GM12873 (cell line): Measurements from ENCODE around the gene RORC.

Experiments used
- CTCF ChIP-seq: IDR thresholded peaks from 2 replicates; pipeline ENCODE4 v1.5.1; 2012; ENCODE audit warnings: low read depth, mild to moderate bottlenecking, moderate library complexity, low read length, control low read depth; ENCODE audit not compliant: insufficient read depth; ENCODE audit errors: missing control alignments

The RORC gene

DNA sequence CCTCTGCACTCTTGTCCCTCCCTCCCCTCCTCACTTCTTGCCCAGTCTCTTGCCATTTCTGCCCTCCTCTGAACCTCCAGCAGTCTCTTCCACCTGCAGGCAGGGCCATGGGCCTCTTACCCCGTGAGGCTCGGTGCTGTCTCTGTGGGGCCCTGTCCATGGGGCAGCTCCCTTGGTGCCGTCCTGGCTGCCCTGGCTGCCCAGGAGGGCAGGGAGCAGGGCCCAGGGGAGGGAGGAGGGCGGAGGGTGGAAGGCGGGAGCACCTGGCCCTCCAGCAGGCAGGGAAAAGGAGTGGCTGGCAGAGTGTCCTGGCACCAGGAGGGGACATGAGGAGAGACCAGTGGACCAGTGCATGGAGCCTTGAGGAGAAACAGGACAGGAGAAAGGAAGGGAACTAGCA is at the start of gene RORC:
Gene RORC (minus strand): TSS at position 198 of the 400 bp plus-strand sequence. CDS start 38 bp downstream, at position 160.
- no peak for TF ChIP-seq CTCF

- no peak for TF ChIP-seq CTCF
These were observed 44.0 kb upstream of the RORC start for GRCh38 chr1:151875419-151876097.

GRCh38 chr1:151871284-151872030 is 39.9 kb upstream of the RORC start:
- no peak for TF ChIP-seq CTCF

DNA sequence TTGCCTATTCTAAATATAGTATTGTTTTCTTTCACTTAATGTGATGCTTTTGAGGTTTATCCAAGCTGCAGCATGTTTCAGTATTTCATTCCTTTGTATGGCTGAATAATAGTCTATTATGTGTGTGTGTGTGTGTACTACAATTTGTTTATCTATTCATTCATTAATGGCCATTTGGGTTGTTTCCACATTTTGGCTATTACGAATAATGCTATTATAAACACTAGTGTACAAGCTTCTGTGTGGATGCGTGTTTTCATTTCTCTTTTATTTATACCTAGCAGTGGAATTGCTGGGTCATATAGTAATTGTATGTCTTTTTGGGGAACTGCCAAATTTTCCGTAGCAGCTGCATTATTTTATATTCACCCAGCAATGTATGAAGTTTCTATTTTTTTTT is 36.9 kb upstream of the RORC start:
- TF ChIP-seq CTCF: no peak

- TF ChIP-seq CTCF: no peak
These were observed 36.3 kb upstream of the RORC start for GRCh38 chr1:151867765-151868411.

DNA sequence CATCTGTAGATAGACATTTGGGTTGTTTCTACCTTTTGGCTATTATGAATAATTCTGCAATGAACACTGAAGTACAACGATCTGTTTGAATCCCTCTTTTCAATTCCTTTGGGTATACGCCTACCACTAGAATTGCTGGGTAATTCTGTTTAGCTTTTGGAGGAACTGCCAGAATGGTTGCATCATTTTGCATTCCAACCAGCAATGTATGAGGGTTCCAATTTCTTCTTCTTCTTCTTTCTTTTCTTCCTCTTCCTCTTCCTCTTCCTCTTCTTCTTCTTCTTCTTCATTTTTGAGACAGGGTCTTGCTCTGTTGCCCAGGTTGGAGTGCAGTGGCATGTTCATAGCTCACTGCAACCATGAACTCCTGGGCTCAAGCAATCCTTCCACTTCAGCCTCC is 35.7 kb upstream of the RORC start:
- TF ChIP-seq CTCF: no peak

DNA sequence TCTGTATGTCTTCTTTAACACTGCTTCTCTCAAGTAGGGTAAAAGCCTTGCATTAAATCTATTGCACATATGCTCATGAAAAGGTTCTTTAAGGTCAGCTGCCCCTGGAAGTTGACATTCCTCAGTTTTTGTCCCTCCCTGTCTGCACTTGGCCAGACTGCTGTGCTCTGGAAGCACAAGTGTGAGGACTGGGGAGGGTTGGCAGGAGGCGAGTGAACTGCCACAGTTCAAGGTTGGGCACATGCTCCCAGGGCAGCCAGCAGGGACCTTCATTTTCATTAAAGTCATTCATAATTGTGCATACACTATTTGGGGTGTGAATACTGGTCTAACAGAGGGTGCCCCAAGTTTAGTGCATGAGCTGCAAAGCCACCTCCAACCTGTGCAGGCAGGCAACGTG is 32.8 kb upstream of the RORC start:
- no peak for TF ChIP-seq CTCF
